ENCODE data around the gene AK1.

Gene AK1

DNA sequence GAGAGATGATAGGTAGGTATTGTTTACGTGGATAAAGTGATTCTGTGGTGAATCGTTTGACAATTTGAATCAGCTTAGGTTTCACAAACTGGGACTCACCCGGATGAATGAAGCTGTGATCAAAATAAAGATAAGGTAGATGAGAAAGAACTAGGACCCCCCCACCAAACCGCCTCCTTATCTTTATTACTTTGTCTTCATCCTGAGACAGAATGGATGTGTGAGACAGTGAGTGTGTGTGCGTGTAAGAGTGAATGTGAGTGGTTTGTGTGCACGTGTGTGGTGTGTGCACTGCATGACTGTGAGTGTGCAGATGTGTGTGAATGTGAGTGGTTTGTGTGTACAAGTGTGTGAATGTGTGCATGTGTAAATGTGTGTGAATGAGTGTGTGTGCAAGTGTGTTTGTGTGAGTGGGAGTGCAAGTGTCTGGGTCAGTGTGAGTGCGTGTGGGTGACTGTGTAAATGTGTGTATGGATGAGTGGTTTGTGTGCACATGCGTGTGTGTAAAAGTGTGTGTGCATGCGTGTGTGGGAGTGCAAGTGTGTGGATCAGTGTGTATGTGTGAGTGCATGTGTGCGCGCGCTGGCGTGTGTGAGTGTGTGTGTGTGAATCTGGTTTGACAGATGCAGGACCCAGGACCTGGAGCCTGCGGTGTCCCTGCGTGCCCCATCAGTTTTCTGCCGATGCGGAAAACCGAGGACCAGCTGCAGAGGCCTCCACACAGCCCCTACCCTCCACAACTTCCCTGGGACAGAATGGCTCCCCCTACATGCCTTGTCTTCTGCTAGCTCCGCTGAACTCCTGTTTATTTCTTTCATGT, 11.6 kb downstream of the AK1 start:
- no peak for DNase-seq

DNA sequence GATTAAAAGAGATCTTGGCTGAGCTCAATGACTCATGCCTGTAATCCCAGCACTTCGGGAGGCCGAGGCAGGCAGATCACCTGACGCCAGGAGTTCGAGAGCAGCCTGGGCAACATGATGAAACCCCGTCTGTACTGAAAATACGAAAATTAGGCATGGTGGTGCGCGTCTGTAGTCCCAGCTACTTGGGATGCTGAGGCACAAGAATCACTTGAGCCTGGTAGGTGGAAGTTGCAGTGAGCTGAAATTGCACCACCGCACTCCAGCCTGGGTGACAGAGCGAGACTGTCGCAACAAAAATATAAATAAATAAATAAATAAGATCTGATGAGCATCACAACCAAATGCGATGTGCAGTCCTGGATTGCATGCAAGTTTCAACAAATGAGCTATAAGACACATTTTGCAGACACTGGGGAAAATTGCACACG, 14.3 kb downstream of the AK1 start:
- DNase-seq, result peak in 1 of 2 experiments; percentile 31

DNA sequence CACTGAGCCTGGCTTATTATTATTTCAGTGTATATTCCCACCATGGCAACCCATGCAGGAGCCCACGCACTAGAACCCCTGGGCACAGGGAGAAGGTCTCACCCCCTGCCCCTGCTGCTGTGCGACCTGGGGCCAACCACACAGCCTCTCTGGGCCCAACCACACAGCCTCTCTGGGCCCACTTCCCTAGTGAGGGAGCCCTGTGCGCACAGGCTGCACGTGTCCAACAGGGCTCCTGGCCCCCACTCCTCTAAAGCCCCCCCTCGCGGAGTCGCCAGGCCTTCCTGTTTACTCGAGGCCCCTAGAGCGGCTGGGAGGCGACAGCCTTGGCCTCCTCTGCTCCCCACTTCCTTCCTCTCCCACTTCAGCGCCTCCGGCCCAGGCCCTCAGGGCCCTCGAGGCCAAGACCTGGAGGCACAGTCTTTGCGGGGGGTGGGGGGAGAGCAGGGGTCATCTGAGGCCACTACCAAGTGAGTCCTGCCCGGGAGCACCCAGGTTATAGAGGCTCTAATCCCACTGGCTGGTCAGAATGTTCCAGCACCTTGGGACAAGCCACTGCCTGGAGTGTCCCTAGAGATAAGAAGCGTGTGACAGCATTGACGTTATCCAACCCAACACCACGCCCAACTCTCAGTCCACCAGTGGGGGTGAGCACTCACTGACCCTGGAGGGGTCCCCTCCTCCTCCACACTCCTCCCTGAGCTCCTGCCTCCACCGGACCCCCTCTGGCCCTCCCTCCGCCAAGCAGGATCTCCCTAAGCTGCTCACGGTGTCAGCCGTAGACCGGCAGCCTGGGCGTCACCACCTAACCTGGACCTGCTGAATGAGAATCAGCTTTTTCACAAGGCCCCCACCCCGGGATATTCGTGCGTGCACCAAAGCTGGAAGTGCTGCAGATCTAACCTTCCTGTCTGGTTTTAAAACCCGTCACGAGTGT, 15.1 kb downstream of the AK1 start:
- no peak for DNase-seq

DNA sequence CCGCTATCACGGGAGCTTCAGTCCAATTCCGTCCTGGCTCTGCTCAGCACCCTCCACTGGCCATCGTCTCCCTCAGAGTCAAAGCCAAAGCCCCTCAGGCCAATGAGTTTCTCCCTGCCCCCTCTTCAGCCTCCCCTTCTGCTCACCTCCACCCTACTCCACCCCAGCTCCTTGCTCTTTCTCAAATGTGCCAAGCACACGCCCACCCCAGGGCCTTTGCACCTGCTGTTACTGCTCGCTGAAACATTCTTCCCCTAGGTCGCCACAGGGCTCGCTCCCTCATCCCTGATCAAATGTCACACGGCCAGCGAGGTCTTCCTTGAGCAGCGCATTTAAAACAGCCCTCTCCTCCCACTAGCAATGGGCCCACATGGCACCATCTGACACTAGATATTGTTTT, 16.7 kb downstream of the AK1 start:
- DNase-seq, result no peak

DNA sequence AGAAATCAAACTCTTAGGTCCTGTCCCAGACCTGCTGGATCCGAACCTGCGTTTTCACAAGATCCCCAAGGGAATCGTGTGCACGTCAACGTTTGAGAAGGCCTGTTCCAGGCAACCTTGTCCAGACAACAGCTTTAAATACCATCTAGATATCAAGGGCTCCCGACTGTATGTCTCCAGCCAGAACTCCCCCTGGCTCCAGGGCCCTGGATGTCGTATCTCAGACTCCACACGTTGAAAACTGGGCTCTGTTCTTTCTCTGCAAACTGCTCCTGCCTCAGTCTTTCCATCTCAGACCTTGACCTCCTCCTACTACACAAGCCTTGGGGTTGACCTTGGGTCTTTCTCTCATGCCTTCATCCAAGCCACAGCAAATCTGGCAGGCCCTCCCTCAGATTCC, 17.2 kb downstream of the AK1 start:
- no peak for DNase-seq

DNA sequence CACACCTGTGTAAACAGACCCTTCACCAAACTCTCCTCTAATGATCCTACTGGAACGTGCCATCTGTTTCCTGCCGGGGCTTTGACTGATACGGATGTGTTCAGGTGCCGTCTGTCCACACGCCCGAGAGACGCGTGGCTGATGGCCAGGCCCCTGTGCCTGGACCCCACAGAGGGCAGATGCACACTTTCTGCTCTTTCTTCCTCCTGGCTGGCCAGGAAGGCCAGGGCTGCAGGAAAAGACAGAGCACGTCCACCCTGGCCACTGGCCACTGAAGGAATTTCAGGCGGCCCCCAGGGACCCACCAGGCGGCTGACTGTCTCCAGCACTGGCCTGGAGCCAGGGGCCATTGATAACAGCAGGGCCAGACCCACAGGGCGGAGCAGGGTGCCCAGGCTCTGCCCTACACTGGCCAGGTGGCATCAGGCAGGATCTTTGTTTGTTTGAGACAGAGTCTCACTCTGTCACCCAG, 19.4 kb downstream of the AK1 start:
- peak; percentile 95 to 96 for DNase-seq

DNA sequence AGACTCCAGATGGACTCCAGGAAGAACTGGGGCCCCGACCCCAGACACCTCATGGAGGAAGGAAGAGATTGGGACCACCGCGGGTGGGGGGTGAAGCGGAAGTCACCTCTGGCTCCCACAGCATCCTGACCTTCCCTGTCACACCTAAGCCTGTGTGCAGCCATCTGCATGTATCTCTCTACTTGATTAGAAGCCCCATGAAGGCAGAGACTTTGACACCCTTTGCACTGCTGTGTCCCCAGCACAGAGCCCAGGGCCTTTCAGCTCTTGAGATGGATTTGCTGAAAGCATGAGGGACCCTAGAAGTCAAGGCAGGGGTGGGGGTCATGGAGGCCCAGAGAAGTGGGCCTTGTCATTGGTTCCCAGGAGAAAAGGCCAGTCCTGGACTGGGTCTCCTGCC, 20.2 kb downstream of the AK1 start:
- DNase-seq, result no peak

DNA sequence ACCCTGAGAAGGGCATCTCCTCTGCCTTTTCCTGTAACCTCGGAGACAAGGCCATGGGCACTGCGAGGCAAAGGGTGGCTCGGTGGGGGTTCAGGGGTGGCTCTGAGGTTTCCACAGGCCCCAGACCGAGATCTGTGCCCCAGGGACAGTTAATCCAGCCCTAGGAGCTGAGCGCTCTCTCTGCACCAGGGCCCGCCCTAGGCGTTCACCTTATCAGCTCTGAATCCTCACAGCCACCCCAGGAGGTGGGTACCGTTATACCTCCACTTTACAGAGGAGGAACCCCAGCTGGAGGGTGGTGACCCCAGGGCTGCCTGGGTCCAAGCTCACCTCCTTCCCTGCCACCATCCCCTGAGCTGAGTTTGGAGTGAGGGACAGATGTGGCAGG, 20.8 kb downstream of the AK1 start:
- DNase-seq, result no peak

DNA sequence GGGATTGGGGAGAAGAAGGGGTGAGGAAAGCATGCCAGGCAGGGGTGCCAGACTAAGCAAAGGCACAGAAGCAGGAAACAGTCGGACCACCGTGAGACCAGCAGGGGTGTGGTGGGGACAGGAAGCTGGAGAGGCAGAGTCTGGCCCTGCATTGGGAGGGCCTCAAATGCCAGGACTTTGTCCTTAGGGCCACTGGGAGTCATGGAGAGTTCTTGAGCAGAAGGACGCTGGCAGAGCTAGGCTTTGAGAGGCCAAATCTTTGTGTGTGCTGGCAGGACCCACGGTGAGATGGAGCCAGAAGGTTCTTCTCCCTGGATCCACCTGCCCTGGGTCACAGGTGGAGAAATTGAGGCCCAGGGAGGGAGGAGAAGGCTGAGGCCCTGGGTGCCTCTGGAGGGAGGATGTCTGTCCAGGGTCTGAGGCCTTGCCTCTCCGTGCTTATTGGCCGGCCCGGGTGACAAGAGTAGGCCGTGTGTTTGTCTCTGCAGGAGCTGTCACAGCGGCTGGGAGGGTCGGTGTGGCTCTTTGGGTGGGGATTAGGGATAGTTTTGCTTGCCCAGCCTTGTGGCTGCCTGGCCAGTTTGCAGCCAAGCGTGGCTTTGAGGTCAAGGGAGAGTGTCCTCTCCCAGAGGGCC, 21.3 kb downstream of the AK1 start:
- DNase-seq, result no peak

DNA sequence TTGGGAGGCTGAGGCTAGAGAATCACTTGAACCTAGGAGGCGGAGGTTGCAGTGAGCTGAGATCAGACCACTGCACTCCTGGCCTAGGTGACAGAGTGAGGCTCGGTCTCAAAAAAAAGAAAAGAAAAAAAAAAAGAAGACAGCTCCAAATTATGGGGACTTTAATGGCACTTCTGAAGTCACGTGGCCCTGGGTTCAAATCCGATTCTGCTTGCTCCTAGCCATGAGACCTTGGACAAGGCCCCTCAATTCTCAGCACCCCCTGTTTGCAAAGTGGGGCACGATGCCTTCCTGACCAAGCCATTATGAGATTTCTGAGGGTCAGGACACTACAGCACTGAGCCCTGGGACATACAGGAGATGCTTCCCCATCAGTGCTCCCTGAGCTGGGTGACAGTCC, 22.0 kb downstream of the AK1 start:
- no peak for DNase-seq

DNA sequence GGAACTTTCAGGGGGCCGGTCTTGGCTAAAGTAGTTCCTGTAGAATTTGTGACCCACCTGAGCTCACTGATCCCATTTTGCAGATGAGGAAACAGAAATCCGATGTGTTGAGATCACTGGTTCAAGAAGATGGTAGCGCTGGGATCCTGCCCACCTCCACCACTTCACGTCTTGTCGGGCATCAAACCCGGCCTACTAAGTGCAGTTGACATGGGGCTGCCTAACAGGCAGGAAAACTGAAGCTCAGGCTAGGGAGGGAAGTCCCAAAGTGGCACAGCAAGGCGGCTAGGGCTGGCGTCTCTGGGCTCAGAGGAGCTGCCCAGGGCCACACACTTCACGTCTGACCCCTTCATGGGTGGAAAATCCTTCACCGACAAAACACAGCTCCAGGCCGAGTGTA, 22.5 kb downstream of the AK1 start:
- no peak for DNase-seq

DNA sequence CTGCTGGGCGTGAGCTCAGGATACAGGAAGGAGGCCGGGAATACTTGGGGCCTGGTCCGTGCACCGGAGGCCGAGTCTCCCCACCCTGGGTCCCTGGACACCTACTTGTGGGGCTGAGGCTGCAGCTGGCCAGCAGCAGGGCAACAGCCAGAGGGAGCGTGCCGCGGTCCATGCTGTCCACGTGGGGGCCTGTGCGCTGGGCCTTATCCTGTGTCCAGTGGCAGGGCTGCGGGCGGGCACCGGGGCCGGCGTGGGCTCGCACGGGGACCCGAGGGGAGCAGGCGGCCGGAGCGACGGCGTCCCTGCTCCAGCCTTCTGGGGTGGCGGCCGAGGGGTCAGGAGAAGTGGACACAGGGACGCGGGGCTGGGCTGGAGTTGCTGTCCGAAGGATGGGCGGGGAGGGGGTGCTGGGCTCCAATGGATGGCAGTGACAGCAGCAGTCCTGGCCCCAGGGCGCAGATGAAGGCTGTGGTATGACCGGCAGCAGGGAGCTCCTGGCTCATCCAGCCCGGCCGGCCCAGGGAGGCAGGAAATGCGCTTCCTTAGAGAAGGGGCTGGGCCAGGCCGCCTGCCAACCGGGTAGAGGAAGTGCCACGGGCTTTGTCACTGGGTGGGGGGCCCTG, 23.2 kb downstream of the AK1 start, which contains the start of gene ENG:
Gene ENG (minus strand): TSS at position 475 of the 623 bp plus-strand sequence. CDS start 303 bp downstream, at position 172.
- no peak for DNase-seq

DNA sequence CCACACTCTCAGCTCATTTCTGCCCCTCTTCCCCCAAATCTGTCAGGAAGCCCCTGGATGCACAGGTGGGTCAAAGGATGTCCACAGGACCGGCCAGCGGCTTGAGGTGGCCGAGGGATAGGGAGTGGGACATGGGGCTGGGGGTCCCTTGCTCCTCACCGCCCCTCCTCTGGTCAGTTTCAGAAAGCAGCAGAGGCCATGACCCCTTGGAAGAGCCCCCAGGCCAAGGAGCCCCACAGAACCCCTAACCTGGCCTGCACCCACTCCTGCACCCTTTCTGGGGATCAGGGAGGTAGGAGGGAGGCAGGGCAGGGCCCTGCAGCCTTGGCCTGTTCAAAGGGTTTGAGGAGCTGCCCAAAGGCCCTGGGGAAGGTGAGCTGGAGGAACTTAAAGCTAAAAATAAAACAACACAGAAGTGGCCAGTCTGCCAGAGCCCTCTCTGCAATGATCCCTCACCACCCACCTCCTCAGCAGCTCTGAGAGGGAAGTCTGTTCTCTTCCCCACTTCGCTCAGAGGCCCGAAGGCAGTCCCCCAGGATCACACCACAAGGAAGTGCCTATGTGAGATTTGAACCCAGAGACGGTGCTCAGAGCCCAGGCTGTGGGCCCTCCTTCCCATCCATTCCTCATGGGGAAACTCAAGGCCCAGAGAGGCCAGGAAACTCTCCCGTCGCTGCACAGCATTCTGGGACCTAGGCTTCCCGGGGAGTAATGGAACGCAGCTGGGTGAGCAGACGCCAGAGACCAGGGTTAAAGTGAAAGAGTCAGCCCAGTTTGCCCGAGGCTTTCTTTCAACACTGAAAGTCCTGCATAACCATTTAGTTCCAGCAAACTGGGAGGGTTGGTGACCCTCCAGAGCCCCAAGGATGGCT, 23.9 kb downstream of the AK1 start:
- DNase-seq, result no peak

DNA sequence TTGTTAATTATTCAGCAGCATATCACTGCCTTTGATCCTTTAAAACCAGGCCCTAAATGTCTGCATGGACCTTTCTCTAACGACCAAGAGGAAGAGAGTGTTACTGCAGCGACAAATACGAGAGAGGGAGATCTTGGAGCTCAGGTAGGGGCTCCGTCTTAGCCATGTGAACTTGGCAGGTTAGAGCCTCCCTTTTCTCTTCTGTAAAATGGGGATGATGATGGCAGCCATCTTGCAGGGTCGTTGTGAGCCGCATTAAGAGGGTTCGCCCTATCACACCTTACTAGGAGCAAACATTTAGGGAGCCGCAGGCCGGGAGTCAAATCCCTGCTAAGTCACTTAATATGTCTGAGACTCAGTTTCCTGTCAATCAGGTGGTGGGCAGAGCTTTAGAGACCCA, 24.6 kb downstream of the AK1 start:
- DNase-seq, result no peak

DNA sequence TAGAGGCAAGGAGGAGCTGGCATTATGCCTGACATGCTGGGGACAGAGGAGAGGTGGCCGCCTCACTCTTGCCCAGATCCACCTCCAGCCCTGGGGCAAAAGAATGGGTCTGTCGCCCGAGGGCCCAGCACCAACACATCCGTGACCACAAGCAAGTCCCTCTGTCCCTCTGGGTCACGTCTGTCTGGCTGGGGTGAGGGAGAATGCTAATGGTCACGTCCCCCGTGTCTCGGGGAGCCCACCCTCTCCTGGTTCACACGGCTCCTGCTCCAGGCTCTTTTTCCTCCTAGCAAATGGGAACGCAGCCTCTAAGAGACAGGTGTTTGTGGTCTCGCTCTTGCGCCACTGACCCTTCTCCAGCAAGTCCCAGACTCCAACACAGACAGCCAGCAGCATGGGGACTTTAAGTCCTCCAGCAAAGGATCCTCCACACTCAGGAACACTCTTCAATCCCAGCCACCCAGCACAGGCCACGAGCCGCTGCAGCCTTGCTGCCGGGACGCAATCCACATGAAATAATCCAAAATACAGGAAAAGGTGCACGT, 27.1 kb downstream of the AK1 start:
- DNase-seq, result no peak

DNA sequence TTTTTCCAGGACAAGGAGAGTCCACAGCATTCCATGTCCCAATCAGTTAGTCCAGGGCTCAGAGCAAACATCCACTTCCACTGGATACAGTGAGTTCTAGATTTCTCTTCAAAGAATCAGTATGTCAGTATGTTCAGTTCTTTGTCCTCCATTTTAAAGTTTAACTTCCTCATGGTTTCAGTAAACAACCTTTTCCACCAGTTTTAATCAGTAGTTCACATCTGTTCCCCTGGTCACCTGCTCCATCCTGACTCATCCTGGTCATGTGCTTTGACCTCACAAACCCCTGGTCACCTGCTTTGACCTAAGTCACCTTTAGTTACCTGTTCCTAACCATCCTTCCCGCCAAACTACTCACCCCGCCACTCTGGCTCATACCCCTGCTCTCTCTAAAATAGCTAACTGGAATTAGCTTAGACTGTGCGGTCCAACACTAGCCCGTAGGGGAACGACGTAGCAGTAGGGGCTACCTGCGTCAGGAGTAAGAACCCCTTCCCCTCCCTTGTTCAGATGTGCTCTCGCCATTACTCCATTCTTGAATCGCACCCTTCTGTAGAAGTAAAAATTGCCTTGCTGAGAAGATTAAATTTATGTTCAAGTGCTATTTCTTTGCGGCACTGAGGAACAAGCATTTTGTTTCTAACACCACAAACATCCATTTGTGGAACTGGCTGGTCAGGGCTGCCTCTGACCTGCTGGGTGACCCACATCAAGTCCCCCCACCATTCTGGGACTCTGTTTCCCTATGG, 28.5 kb downstream of the AK1 start:
- no peak for DNase-seq

DNA sequence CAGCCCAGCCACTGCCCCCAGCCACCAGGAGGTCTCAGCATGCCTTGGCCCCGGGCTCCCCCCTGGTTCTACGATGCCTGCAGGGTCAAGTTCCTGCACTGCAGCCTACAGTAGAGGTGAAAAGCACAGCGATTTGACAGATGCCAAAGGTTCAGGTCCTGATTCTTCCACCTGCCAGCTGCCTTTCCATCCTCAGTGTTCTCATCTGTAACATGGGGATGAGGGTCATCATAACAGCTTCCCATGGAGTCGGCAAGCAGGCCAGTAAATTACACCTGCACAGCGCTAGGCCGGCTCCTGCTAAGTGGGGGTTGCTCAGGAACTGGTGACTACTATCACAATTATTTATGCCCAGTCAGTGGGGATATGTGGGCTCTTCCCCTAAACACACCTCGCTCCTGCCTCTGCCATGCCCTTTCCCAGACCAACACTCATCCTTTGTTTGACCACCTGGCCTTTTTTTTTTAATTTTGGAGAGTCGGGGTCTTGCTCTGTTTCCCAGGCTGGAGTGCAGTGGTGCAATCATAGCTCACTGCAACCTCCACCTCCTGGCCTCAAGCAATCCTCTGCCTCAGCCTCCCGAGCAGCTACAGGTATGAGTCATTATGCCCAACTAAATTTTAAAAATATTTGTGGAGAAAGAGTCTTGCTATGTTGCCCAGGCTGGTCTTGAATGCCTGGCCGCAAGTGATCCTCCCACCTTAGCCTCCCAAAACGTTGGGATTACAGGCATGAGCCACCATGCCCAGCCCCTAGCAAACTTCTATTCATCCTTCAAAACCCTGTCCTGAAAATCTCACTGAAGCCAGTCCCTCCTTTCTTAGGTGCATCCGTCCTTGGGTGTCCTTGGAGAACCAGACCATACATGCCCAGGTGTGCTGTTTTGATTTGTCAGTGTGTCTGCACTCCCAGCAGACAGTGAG, 29.4 kb downstream of the AK1 start:
- no peak for DNase-seq

DNA sequence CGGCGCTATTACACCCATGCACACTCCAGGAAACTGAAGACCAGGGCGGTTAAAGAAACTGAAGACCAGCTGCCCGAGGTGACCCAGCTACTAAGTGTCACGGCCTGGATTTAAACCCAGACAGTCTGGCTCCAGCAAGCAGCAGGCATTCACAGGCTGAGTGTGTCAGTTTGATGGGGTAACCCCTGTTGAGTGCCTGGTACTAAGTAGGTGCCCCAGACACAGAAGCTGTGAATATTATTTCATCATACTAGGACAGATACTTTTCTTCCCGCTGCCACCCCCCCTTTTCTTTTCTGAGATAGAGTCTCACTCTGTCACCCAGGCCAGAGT, 30.3 kb downstream of the AK1 start:
- DNase-seq, result peak; percentile 27 to 48

DNA sequence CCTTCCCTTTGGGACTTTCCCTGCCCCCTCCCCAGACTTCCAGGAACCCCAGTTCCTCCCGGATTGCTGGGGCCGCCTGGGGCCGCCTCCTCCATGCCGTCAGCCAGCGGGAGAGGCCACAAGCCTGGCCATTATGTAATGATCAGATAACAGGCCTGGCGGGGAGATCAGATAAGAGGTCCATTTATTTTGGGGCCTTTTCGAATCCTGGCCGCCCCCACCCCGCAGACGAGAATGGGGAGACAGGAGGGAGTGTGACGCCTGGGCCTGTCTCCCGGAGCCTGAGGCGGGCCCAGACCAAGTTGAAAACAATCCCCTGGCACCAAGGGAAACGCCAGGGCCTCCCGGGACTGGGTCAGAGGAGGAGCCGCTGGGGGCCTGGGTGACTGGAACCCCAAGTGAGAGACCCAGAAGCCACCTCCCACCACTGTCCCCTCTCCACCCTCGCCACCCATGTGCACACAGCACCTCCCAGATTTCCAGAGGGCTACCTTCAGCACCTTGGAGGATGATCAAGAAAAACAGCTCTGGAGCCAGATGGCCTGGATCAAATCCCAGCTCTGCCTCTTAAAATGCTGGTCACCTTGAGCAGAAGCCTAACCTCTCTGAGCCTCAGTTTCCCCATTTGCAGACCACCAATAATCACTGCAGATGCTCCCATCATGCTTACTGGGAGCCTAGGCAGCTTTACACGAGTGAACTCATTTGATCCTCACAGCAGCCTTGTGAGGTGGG, 30.9 kb downstream of the AK1 start:
- DNase-seq, result no peak
